GM18951 (cell line): ENCODE data around the gene DLGAP1.

ENCODE experiments used
- POLR2A ChIP-seq: IDR thresholded peaks from 4 replicates; pipeline ENCODE4 v1.6.1; 2011; ENCODE audit warnings: mild to moderate bottlenecking; ENCODE audit not compliant: insufficient read length, insufficient read depth; ENCODE audit errors: extremely low read depth
- in situ Hi-C: fragments of 300-500 bp; cut with MboI; formaldehyde crosslinking; loops from one replicate; pipeline ENCODE4 v1.12.0; 2022; ENCODE audit warnings: low sequenced_read_pairs, mixed read lengths, inconsistent platforms; ENCODE audit not compliant: unreplicated experiment

The DLGAP1 gene

DNA sequence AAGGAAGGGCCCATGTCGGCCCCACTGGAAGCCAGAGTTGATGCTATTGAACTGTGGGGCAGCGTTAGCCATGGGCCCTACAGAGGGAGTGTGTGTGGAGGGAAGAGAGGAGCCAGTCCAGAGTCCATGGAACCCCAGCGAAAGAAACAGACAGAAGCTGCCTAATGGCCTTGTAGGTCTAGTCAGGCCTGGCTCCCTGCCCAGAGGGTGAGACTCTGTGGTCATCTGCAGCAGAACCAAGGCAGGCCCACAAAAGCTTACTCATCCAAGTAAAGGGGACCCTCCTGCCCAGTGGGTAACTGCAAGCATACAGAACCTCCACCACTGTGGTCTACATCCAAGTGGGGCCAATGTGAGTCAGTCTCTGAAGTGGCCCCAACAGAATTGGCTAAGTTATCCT is 565.3 kb downstream of the DLGAP1 start:
- no peak for TF ChIP-seq POLR2A
- in situ Hi-C loops = no loop called here

GRCh38 chr18:3889121-3889520 is 566.0 kb downstream of the DLGAP1 start:
- no peak for TF ChIP-seq POLR2A
- in situ Hi-C loops = no loop called here

GRCh38 chr18:3886575-3887322 is 568.4 kb downstream of the DLGAP1 start:
- in situ Hi-C loops = no loop called here
- no peak for TF ChIP-seq POLR2A

GRCh38 chr18:3885209-3885792 is 569.8 kb downstream of the DLGAP1 start:
- in situ Hi-C loops = no loop called here
- TF ChIP-seq POLR2A = no peak

DNA sequence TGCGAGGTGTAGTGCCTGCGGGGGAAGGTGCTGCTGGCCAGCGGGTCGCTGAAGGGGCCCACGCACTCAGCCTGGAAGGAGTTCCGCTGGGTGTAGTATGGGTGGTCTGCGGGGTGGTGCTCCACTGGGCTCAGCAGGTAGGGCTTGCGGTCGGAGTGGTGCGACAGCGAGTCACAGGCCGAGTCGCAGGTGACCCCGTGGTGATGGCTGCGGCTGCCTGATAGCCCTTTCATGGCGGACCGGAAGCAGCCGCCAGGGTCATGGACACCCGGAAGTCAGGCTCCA is 575.3 kb downstream of the DLGAP1 start:
- in situ Hi-C loops = no loop called here
- no peak for TF ChIP-seq POLR2A

DNA sequence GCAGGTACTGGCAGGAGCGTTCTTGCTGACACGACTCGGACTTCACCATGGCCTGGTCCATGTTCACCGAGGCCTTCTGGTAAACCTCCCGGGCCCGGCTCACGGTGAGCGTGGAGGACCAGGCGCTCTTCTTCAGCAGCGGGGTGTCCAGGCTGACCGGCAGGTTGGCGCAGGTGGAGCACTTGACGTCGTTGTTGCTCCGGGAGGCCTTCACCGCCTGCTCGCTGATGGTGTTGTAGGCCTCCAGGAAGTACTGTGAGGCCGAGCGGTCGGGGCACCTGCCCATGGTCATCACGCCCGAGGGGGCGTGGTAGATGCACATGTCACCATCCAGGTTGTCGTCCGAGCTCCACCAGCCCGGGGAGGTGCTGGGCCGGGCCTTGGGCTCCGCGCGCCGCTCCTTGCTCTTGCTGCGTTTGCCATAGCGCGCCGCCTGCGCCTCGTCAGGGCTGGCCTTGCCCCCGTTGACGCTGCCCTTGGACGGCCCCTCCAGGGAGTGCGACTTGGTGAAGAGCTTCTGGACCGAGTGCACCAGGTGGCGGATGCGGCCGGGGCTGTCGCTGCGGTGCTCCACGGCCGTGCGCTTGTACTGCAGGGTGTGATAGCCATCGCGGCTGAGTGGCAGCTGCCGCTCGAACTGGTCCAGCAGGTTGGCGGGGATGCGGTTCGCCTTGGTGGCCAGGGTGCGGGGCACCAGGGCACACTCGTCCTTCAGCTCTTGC is 575.8 kb downstream of the DLGAP1 start:
- in situ Hi-C loops = no loop called here
- no peak for TF ChIP-seq POLR2A

DNA sequence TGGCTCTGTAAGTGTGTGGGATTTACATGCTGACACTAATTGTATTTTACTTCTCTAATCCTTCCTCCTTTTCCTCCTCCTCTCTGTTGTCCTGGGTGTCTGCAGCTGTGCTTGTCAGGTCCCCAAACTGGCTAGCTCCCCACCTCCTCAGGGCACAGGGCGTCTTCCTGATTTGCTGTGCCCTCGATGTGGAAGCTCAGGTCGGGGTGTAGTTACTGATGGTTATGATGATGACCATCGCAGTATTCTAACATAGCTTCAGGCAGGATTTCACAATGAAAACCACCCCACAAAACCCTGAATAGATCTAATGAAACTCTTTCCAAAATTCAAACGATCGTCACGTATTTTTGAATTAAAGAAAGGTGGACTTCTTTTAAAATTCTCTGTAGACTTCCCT is 576.7 kb downstream of the DLGAP1 start:
- no peak for TF ChIP-seq POLR2A
- in situ Hi-C loops = no loop called here

DNA sequence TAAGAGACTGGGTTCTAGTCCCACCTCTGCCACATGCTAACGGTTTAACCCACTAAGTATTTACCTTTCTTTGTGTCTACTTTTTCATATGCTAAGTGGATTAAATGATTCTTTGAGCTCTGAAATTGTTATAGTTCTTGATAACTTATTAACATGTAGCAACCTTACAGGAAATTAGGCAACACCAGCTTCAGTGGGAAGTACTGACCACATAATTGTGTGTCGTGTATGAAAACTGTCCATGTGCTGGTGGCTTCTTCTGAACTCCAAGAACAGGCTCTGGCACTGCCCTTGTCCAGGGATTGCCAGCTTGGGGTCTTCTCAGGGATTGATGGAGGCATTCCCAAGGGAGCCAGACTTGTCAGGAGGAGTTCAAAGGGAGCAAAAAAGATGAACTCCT is 577.4 kb downstream of the DLGAP1 start:
- no peak for TF ChIP-seq POLR2A
- in situ Hi-C loops = no loop called here

DNA sequence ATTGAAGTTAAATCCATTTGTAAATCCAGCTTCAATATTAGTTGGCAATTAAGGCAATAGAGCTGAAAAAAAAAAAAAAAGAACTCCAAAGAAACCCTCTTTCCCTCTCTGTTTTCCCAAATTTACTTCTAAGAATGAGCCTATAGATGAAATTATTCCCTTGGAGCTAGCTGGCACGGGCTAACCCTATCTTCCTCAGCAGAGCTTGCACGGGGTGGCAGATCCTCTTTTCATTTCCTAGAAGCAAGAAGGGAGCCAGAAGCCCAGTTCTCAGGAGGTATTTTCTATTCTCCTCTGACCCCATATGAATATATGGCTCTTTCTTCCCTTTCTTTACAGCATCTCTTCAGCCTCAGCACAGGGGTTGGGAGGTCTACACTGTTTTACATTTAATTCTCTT is 579.1 kb downstream of the DLGAP1 start:
- TF ChIP-seq POLR2A = no peak
- in situ Hi-C loops = no loop called here

DNA sequence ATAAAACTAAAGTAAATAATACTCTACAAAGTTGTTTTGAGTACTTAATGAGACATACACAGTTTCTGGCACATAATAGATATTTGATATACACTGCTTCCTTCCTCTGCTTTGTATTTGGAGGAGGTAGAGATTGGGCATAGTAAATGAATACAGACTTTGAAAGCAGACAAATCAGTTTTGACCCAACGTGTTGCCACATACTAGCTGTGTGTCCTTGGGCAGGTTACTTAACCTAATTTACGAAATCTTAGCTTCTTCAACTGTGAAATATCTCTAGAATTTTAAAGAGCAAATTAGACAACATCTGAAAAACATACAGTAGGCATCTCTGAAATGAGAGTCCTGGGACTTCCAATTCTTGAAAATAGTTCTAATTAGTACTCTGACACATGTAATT is 579.7 kb downstream of the DLGAP1 start:
- TF ChIP-seq POLR2A = no peak
- in situ Hi-C loops = no loop called here

GRCh38 chr18:3874581-3874980 is 580.5 kb downstream of the DLGAP1 start:
- in situ Hi-C loops = no loop called here

GRCh38 chr18:3874125-3874524 is 581.0 kb downstream of the DLGAP1 start:
- in situ Hi-C loops = no loop called here
- no peak for TF ChIP-seq POLR2A

More at GRCh38 chr18:3874581-3874980, 580.5 kb downstream of the DLGAP1 start:
- no peak for TF ChIP-seq POLR2A

DNA sequence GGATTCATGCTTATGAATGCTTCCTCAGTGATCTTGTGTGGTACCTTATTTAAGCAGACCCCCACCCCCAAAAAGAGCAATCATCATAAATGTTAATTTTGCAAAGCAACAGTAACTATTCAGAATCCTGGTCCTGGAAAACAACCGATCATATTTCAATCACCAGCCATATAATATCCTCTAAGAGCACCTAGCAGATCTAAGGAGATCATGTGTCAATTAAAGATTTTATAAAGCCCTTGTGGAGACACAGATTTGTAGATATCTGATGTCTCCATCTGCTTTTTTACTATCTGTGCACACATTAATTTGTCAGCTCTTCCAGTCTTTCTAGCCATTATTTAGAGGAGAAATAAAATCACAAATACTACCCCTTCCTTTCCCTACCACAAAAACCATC is 581.4 kb downstream of the DLGAP1 start:
- in situ Hi-C loops = no loop called here
- TF ChIP-seq POLR2A = no peak

DNA sequence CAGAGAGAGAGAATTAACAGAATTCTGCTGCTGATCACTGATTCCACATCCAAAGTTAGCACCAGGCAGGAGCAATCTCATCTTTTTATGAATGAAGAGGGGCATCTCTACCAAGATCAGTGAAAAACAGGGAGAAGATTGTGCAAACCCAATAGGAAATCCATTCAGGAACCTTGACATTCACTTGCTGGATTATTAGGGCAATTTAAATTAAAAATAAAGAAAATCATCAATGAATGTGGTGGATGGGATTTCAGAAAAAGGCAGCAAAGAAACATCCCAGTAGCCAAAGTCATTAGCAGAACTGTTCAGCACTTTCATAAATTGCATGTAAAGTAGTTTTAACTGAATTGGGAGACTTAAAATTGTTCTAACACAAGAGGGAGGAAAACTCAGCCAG is 581.9 kb downstream of the DLGAP1 start:
- TF ChIP-seq POLR2A = no peak
- in situ Hi-C loops = no loop called here
